ENCODE data around the gene DYRK3. TPM values are rescaled to one million over a fixed set of nuclear protein-coding genes. Genes with fewer than 3 reads are reported as not detected.

DYRK3 gene
- total and polyA plus RNA-seq, 9 of the 15 experiments (the other 6 are each of a cell fraction or from before 2014, with no cell fraction given) = 4.5 to 33.7 (median 25.7) TPM

DNA sequence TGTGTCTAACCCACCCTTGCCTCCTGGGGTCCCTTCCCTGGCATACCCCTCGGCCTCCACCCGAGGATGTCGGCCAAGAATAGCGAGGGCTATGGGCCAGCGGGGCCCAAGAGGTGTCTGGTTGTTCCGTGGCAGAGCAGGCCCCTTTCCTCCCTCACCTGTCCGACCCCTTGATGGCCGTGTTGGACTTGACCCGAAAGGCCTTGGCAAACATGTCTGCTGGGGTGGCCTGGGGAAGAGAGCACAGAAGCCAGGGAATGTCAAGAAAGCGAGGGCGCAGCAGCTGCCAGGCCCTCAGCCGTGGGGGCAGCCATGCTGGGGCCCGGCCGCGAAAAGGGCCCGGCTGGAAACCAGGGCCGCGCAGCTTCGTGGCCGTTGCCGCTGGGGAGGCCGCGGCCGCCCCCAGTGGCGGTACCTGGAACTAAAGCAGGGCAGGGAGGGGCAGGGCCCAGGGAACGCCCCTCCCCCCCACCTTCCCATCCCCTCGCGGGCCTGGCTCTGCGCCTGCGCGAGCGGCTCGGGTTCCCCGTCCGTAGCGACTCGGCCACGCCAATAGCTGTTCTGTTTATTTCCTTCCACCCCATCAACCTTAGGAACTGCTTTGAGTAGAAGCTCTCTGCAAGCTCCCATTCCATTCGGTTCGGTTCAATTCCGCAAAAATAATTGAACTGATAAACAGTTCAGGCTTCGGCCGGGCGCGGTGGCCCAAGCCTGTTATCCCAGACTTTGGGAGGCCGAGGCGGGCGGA is 23.0 kb upstream of the DYRK3 start, which contains the start of gene EIF2D (continued):
- TF ChIP-seq TBP (optimal IDR thresholded peaks at IDR 0.05; ENCODE audit: low read depth, low read length) (peak; percentile 96), ZNF3 (CRISPR knock-in tag; IDR thresholded peaks at IDR 0.05) (no peak), NFE2L1 (tag; IDR thresholded peaks at IDR 0.05; ENCODE audit: borderline replicate concordance, low read depth) (no peak), PHB (CRISPR knock-in tag; IDR thresholded peaks at IDR 0.05) (no peak), HEY1 (CRISPR knock-in tag; IDR thresholded peaks at IDR 0.05; ENCODE audit: borderline replicate concordance) (no peak; the same call in 1 of the 2 replicates), SP2 (IDR thresholded peaks at IDR 0.05; ENCODE audit: extremely low read depth, low read depth, low read length, poor library complexity, severe bottlenecking) (no peak), TARDBP (IDR thresholded peaks at IDR 0.05) (peak; percentile 93), ZNF143 (CRISPR knock-in tag; IDR thresholded peaks at IDR 0.05) (no peak), ESRRB (CRISPR knock-in tag; IDR thresholded peaks at IDR 0.05; ENCODE audit: borderline replicate concordance) (peak; percentile 40; the same call in 1 of the 2 replicates), CCAR2 (IDR thresholded peaks at IDR 0.05; ENCODE audit: low read depth, low read length) (no peak), ILK (tag; IDR thresholded peaks at IDR 0.05; ENCODE audit: borderline replicate concordance, low read depth) (no peak), SRF (CRISPR knock-in tag; IDR thresholded peaks at IDR 0.05) (peak; percentile 25 to 83; a peak in 3 of 4 replicates), ZNF134 (CRISPR knock-in tag; conservative IDR thresholded peaks at IDR 0.05) (no peak), KHSRP (IDR thresholded peaks at IDR 0.05) (no peak), TCF7L2 (IDR thresholded peaks at IDR 0.05; ENCODE audit: low read depth, low read length) (peak; percentile 64), ZNF408 (CRISPR knock-in tag; IDR thresholded peaks at IDR 0.05; ENCODE audit: low read depth) (no peak), ZBTB8A (IDR thresholded peaks at IDR 0.05; ENCODE audit: partially characterized antibody) (no peak)
- TF ChIP-seq, protein P1, sequence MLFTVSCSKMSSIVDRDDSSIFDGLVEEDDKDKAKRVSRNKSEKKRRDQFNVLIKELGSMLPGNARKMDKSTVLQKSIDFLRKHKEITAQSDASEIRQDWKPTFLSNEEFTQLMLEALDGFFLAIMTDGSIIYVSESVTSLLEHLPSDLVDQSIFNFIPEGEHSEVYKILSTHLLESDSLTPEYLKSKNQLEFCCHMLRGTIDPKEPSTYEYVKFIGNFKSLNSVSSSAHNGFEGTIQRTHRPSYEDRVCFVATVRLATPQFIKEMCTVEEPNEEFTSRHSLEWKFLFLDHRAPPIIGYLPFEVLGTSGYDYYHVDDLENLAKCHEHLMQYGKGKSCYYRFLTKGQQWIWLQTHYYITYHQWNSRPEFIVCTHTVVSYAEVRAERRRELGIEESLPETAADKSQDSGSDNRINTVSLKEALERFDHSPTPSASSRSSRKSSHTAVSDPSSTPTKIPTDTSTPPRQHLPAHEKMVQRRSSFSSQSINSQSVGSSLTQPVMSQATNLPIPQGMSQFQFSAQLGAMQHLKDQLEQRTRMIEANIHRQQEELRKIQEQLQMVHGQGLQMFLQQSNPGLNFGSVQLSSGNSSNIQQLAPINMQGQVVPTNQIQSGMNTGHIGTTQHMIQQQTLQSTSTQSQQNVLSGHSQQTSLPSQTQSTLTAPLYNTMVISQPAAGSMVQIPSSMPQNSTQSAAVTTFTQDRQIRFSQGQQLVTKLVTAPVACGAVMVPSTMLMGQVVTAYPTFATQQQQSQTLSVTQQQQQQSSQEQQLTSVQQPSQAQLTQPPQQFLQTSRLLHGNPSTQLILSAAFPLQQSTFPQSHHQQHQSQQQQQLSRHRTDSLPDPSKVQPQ (CRISPR knock-in tag; IDR thresholded peaks at IDR 0.05; ENCODE audit: borderline replicate concordance) = 0 out of 2 replicates have a peak, but pooled peaks have one; percentile 1
- TF ChIP-seq, protein P2, sequence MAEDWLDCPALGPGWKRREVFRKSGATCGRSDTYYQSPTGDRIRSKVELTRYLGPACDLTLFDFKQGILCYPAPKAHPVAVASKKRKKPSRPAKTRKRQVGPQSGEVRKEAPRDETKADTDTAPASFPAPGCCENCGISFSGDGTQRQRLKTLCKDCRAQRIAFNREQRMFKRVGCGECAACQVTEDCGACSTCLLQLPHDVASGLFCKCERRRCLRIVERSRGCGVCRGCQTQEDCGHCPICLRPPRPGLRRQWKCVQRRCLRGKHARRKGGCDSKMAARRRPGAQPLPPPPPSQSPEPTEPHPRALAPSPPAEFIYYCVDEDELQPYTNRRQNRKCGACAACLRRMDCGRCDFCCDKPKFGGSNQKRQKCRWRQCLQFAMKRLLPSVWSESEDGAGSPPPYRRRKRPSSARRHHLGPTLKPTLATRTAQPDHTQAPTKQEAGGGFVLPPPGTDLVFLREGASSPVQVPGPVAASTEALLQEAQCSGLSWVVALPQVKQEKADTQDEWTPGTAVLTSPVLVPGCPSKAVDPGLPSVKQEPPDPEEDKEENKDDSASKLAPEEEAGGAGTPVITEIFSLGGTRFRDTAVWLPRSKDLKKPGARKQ (CRISPR knock-in tag; IDR thresholded peaks at IDR 0.05) = peak; percentile 95
- TF ChIP-seq, protein P3, sequence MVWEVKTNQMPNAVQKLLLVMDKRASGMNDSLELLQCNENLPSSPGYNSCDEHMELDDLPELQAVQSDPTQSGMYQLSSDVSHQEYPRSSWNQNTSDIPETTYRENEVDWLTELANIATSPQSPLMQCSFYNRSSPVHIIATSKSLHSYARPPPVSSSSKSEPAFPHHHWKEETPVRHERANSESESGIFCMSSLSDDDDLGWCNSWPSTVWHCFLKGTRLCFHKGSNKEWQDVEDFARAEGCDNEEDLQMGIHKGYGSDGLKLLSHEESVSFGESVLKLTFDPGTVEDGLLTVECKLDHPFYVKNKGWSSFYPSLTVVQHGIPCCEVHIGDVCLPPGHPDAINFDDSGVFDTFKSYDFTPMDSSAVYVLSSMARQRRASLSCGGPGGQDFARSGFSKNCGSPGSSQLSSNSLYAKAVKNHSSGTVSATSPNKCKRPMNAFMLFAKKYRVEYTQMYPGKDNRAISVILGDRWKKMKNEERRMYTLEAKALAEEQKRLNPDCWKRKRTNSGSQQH (CRISPR knock-in tag; IDR thresholded peaks at IDR 0.05) = peak; percentile 90
